H9 (cell line): Measurements from ENCODE around the gene AGO1. TPM values are rescaled to one million over a fixed set of nuclear protein-coding genes. Genes with fewer than 3 reads are reported as not detected.

ENCODE experiments used
- DNase-seq: peaks from one replicate; pipeline ENCODE4 v3.0.0-alpha.2; 2017
- H2AFZ ChIP-seq: one replicate; pipeline ENCODE4 v1.6.1; 2013; ENCODE audit warnings: mild to moderate bottlenecking, low read length, control low read depth, moderate library complexity
- H2AK5ac ChIP-seq: 2 replicates; pipeline ENCODE4 v1.6.1; 2013; ENCODE audit warnings: low read length, control low read depth, mixed read lengths; ENCODE audit not compliant: insufficient read length
- H2BK120ac ChIP-seq: one replicate; pipeline ENCODE4 v1.6.1; 2013; ENCODE audit warnings: low read depth, mild to moderate bottlenecking, low read length, control low read depth, inconsistent platforms; ENCODE audit not compliant: poor library complexity, severe bottlenecking
- H2BK12ac ChIP-seq: 2 replicates; pipeline ENCODE4 v1.6.1; 2013; ENCODE audit warnings: low read length, control low read depth, mixed read lengths, low read depth; ENCODE audit not compliant: insufficient read length
- H2BK15ac ChIP-seq: 2 replicates; pipeline ENCODE4 v1.6.1; 2013; ENCODE audit warnings: low read depth, low read length, control low read depth
- H2BK20ac ChIP-seq: one replicate; pipeline ENCODE4 v1.6.1; 2013; ENCODE audit warnings: low read depth, mild to moderate bottlenecking, low read length, control low read depth, inconsistent platforms; ENCODE audit not compliant: poor library complexity, severe bottlenecking
- H2BK5ac ChIP-seq: 2 replicates; pipeline ENCODE4 v1.6.1; 2013; ENCODE audit warnings: low read length, control low read depth, mixed read lengths; ENCODE audit not compliant: insufficient read length
- H3K14ac ChIP-seq: 2 replicates; pipeline ENCODE4 v1.6.1; 2013; ENCODE audit warnings: low read length, control low read depth; ENCODE audit not compliant: insufficient read depth
- H3K18ac ChIP-seq: 2 replicates; pipeline ENCODE4 v1.6.1; 2013; ENCODE audit warnings: low read depth, mild to moderate bottlenecking, mixed read lengths, low read length, control low read depth; ENCODE audit not compliant: insufficient read length
- H3K23ac ChIP-seq: 2 replicates; pipeline ENCODE4 v1.6.1; 2013; ENCODE audit warnings: low read length, control low read depth, mixed read lengths, low read depth; ENCODE audit not compliant: insufficient read length
- H3K23me2 ChIP-seq: 2 replicates; pipeline ENCODE4 v1.6.1; 2013; ENCODE audit warnings: low read depth, mild to moderate bottlenecking, mixed read lengths, low read length, control low read depth; ENCODE audit not compliant: insufficient read length, poor library complexity, severe bottlenecking
- H3K27ac ChIP-seq: 2 replicates; pipeline ENCODE4 v1.5.1; 2013; ENCODE audit warnings: low read length, control low read depth, mixed read lengths, low read depth; ENCODE audit not compliant: insufficient read length
- H3K27me3 ChIP-seq: 2 replicates; pipeline ENCODE4 v1.6.1; 2013; ENCODE audit warnings: low read length, control low read depth, inconsistent platforms; ENCODE audit not compliant: insufficient read depth
- H3K4ac ChIP-seq: 2 replicates; pipeline ENCODE4 v1.6.1; 2013; ENCODE audit warnings: low read depth, mild to moderate bottlenecking, control low read depth, inconsistent platforms, low read length, moderate library complexity
- H3K4me1 ChIP-seq: 2 replicates; pipeline ENCODE4 v1.6.1; 2013; ENCODE audit warnings: low read length, control low read depth, inconsistent platforms; ENCODE audit not compliant: insufficient read depth
- H3K4me2 ChIP-seq: 2 replicates; pipeline ENCODE4 v1.6.1; 2013; ENCODE audit warnings: low read length, control low read depth, mixed read lengths; ENCODE audit not compliant: insufficient read length, insufficient read depth
- H3K56ac ChIP-seq: 2 replicates; pipeline ENCODE4 v1.6.1; 2013; ENCODE audit warnings: low read depth, mild to moderate bottlenecking, mixed read lengths, low read length, control low read depth; ENCODE audit not compliant: insufficient read length
- H3K79me1 ChIP-seq: 2 replicates; pipeline ENCODE4 v1.6.1; 2013; ENCODE audit warnings: low read depth, mild to moderate bottlenecking, moderate library complexity, low read length, control low read depth, inconsistent platforms; ENCODE audit not compliant: insufficient read depth, poor library complexity, severe bottlenecking
- H3K79me2 ChIP-seq: 2 replicates; pipeline ENCODE4 v1.6.1; 2013; ENCODE audit warnings: low read length, control low read depth, inconsistent platforms; ENCODE audit not compliant: insufficient read depth
- H3K9ac ChIP-seq: 2 replicates; pipeline ENCODE4 v1.6.1; 2013; ENCODE audit warnings: low read length, control low read depth, mixed read lengths; ENCODE audit not compliant: insufficient read length; ENCODE audit errors: extremely low read depth
- H3K9me3 ChIP-seq: one replicate; pipeline ENCODE4 v1.6.1; 2013; ENCODE audit warnings: low read depth, low read length, inconsistent platforms; ENCODE audit not compliant: control insufficient read depth
- H3T11ph ChIP-seq: one replicate; pipeline ENCODE4 v1.6.1; 2013; ENCODE audit warnings: mild to moderate bottlenecking, low read length, control low read depth, inconsistent platforms
- H4K20me1 ChIP-seq: one replicate; pipeline ENCODE4 v1.6.1; 2013; ENCODE audit not compliant: control insufficient read depth, insufficient read length, insufficient read depth
- H4K5ac ChIP-seq: 2 replicates; pipeline ENCODE4 v1.6.1; 2013; ENCODE audit warnings: low read depth, mild to moderate bottlenecking, mixed read lengths, low read length, control low read depth; ENCODE audit not compliant: insufficient read length
- H4K8ac ChIP-seq: replicated peaks from 2 replicates; pipeline ENCODE4 v1.6.1; 2013; ENCODE audit warnings: low read length, control low read depth, mixed read lengths, low read depth; ENCODE audit not compliant: insufficient read length
- H4K91ac ChIP-seq: 2 replicates; pipeline ENCODE4 v1.6.1; 2013; ENCODE audit warnings: low read depth, mild to moderate bottlenecking, moderate library complexity, mixed read lengths, low read length, control low read depth; ENCODE audit not compliant: insufficient read length
- H3K27ac Mint-ChIP-seq, 3 experiments: 2 replicates in 2 of 3; 3 replicates in 1 of 3; pipeline ENCODE4 v1.8.0; 2020 to 2021; ENCODE audit warnings: mixed read lengths in 3 of 3, mild to moderate bottlenecking in 1 of 3, moderate library complexity in 1 of 3
- H3K27me3 Mint-ChIP-seq: 2 replicates; pipeline ENCODE4 v1.8.0; 2021; ENCODE audit warnings: low read depth, mild to moderate bottlenecking, moderate library complexity, mixed read lengths
- H3K36me3 Mint-ChIP-seq, 3 experiments: 2 replicates in 2 of 3; 3 replicates in 1 of 3; pipeline ENCODE4 v1.8.0; 2020 to 2021; ENCODE audit warnings: low read depth in 3 of 3, mixed read lengths in 3 of 3; ENCODE audit not compliant: insufficient read depth in 1 of 3
- H3K4me1 Mint-ChIP-seq, 2 experiments: 2 replicates each; pipeline ENCODE4 v1.8.0; 2020; ENCODE audit warnings: mixed read lengths in 2 of 2
- H3K4me3 Mint-ChIP-seq, 2 experiments: 2 replicates in 1 of 2; 3 replicates in 1 of 2; pipeline ENCODE4 v1.8.0; 2020 to 2021; ENCODE audit warnings: mild to moderate bottlenecking in 2 of 2, mixed read lengths in 2 of 2, moderate library complexity in 1 of 2
- H3K9me3 Mint-ChIP-seq, 2 experiments: 2 replicates in 1 of 2; 3 replicates in 1 of 2; pipeline ENCODE4 v1.8.0; 2020; ENCODE audit warnings: mild to moderate bottlenecking in 2 of 2, mixed read lengths in 2 of 2, moderate library complexity in 1 of 2
- total RNA-seq: library from RNA; stranded (reverse); gene quantifications from 2 replicates; pipeline ENCODE4 v1.2.1, GENCODE V29; 2021
- TF ChIP-seq, protein P1 (sequence below): fragments of 200-600 bp; sonication (generic); conservative IDR thresholded peaks from 3 replicates; pipeline ENCODE4 v1.8.0; 2021; ENCODE audit warnings: antibody characterized with exemption, mild to moderate bottlenecking

AGO1 gene
- total RNA-seq, 1 experiment from 2014 or later = 74.2 TPM

DNA sequence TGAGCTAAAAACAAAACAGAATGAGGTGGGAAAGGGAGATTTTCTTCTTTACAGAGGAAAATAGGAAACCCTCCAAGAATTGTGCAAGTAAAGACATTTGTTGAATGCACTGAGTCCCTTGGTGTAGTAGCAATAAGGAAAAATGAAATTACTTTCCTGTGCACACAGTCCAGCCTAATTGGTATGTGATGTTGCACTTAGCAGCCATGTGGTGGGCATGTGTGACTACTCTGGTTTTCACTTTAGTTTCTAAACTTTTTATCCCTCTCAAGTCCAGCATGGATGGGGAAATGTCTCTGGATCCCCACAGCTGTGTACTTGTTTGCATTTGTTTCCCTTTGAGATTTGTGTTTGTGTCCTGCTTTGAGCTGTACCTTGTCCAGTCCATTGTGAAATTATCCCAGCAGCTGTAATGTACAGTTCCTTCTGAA is 40.8 kb downstream of the AGO1 start:
- Histone ChIP-seq H3K27ac (no peak overlapping the region), H2BK12ac (no peak overlapping the region), H3K18ac (no peak overlapping the region), H2BK5ac (no peak overlapping the region), H3K14ac (no peak overlapping the region), H3K23ac (no peak overlapping the region), H3K4me1 (no peaks in the 10 kb centered on the region), H3K4ac (no peak overlapping the region), H4K5ac (no peak overlapping the region), H2AFZ (no peak overlapping the region), H2AK5ac (no peak overlapping the region), H3T11ph (no peak overlapping the region), H4K20me1 (no peaks in the 10 kb centered on the region), H3K27me3 (no peaks in the 10 kb centered on the region), H4K91ac (no peak overlapping the region), H3K23me2 (no peaks in the 10 kb centered on the region), H2BK20ac (no peak overlapping the region), H3K79me2 (no peaks in the 10 kb centered on the region), H2BK15ac (no peak overlapping the region), H4K8ac (no peak overlapping the region), H2BK120ac (no peak overlapping the region), H3K79me1 (no peaks in the 10 kb centered on the region), H3K4me2 (no peak overlapping the region), H3K9ac (no peak overlapping the region), H3K56ac (no peak overlapping the region), H3K9me3 (no peaks in the 10 kb centered on the region)
- H3K4me1 Mint-ChIP-seq = peaks cover 0 to 9% of the 10 kb centered on the region in 2 experiments; a peak in 2 of 4 replicates
- no peaks in the 10 kb centered on the region for H3K9me3 Mint-ChIP-seq
- TF ChIP-seq, protein P1, sequence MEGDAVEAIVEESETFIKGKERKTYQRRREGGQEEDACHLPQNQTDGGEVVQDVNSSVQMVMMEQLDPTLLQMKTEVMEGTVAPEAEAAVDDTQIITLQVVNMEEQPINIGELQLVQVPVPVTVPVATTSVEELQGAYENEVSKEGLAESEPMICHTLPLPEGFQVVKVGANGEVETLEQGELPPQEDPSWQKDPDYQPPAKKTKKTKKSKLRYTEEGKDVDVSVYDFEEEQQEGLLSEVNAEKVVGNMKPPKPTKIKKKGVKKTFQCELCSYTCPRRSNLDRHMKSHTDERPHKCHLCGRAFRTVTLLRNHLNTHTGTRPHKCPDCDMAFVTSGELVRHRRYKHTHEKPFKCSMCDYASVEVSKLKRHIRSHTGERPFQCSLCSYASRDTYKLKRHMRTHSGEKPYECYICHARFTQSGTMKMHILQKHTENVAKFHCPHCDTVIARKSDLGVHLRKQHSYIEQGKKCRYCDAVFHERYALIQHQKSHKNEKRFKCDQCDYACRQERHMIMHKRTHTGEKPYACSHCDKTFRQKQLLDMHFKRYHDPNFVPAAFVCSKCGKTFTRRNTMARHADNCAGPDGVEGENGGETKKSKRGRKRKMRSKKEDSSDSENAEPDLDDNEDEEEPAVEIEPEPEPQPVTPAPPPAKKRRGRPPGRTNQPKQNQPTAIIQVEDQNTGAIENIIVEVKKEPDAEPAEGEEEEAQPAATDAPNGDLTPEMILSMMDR = no peak
- H3K4me3 Mint-ChIP-seq = no peak overlapping the region
- no peak for DNase-seq
- H3K27me3 Mint-ChIP-seq = no peaks in the 10 kb centered on the region
- peaks cover 20 to 51% (median 27%) of the 10 kb centered on the region in 3 experiments; a peak in 6 of 7 replicates for H3K36me3 Mint-ChIP-seq
- no peak overlapping the region for H3K27ac Mint-ChIP-seq
